ENCODE measurements around the gene CMSS1. TPM values are rescaled to one million over a fixed set of nuclear protein-coding genes. Genes with fewer than 3 reads are reported as not detected.

CMSS1 gene
- polyA plus RNA-seq, 1 of the 3 experiments (the other 2 are of a cell fraction): 9.1 TPM

- Histone ChIP-seq H4K20me1 (ENCODE audit: insufficient read depth) (no peaks in the 10 kb centered on the region), H3K36me3 (replicated peaks in 1 of 2; ENCODE audit: control insufficient read depth in 1 of 2, insufficient read depth in 2 of 2, low read length in 1 of 2) (no peaks in the 10 kb centered on the region), H3K9me3 (no peaks in the 10 kb centered on the region), H3K9ac (no peak overlapping the region), H2AFZ (ENCODE audit: low read depth) (no peak overlapping the region), H3K4me2 (no peak overlapping the region), H3K27me3 (ENCODE audit: insufficient read depth) (no peaks in the 10 kb centered on the region), H3K79me2 (ENCODE audit: insufficient read depth) (peaks cover 22% of the 10 kb centered on the region; the same call in 1 of the 2 replicates), H3K9me2 (no peaks in the 10 kb centered on the region), H3K4me3 (ENCODE audit: low read depth in 2 of 2, low read length in 1 of 2) (no peak overlapping the region), H3F3A (replicated peaks; ENCODE audit: insufficient read depth) (no peaks in the 10 kb centered on the region), H3K4me1 (ENCODE audit: control insufficient read depth in 1 of 2, insufficient read depth in 2 of 2, low read depth in 1 of 2, low read length in 1 of 2) (peaks cover 3% of the 10 kb centered on the region in 2 experiments; a peak in 3 of 4 replicates), H3K27ac (ENCODE audit: low read depth in 2 of 2, low read length in 1 of 2) (no peak overlapping the region)
- POLR2A ChIA-PET: no interaction called here
- TF ChIP-seq MEF2A (IDR thresholded peaks at IDR 0.05; ENCODE audit: borderline replicate concordance, low read depth) (no peak), YY1 (IDR thresholded peaks at IDR 0.05; ENCODE audit: low read depth) (no peak), ELF1 (IDR thresholded peaks at IDR 0.05) (no peak), FOXJ3 (CRISPR knock-in tag; IDR thresholded peaks at IDR 0.05) (no peak), RXRA (IDR thresholded peaks at IDR 0.05; ENCODE audit: borderline replicate concordance, low read depth) (no peak), TCF12 (IDR thresholded peaks at IDR 0.05) (no peak), FOXM1 (IDR thresholded peaks at IDR 0.05; ENCODE audit: low read depth) (no peak), TEAD4 (IDR thresholded peaks at IDR 0.05; ENCODE audit: borderline replicate concordance, insufficient read depth) (no peak), ZBTB33 (IDR thresholded peaks at IDR 0.05; ENCODE audit: borderline replicate concordance, low read depth) (no peak), IRF3 (IDR thresholded peaks at IDR 0.05; ENCODE audit: low read depth, low read length) (no peak), EZH2phosphoT487 (IDR thresholded peaks at IDR 0.05; ENCODE audit: borderline replicate concordance, low read depth) (no peak), CTCF (IDR thresholded peaks at IDR 0.05) (no peak), EP300 (IDR thresholded peaks at IDR 0.05; ENCODE audit: borderline replicate concordance in 1 of 2, low read depth in 1 of 2, low read length in 1 of 2) (no peak)
- DNase-seq: no peak
- CTCF ChIA-PET: interaction anchor here (0.6 to 8.8 kb wide), 2 partner anchors 230 to 417 kb away, joined by 3 to 132 read pairs; no protein-coding TSS in a partner anchor
Observed at GRCh38 chr3:99838755-99839154, 21.1 kb downstream of the CMSS1 start.

GRCh38 chr3:99839613-99840012 is 22.0 kb downstream of the CMSS1 start:
- CTCF ChIA-PET: interaction anchor here (0.7 to 8.8 kb wide), 3 partner anchors 9 to 416 kb away, joined by 3 to 132 read pairs (median 6); no protein-coding TSS in a partner anchor

More at GRCh38 chr3:99839613-99840012, 22.0 kb downstream of the CMSS1 start:
- 78% methylated on average over 1 of the region's 1 CpG for WGBS (ENCODE audit: low lambda C conversion rate)
- no peaks in the 10 kb centered on the region for H3K36me3 ChIP-seq (replicated peaks in 1 of 2; ENCODE audit: control insufficient read depth in 1 of 2, insufficient read depth in 2 of 2, low read length in 1 of 2)
- no peaks in the 10 kb centered on the region for H4K20me1 ChIP-seq (ENCODE audit: insufficient read depth)
- no peak for TF ChIP-seq MAX (IDR thresholded peaks at IDR 0.05; ENCODE audit: low read depth)
- TF ChIP-seq YY1 (IDR thresholded peaks at IDR 0.05; ENCODE audit: low read depth): no peak
- no peak for TF ChIP-seq MXI1 (IDR thresholded peaks at IDR 0.05; ENCODE audit: low read depth, low read length)
- TF ChIP-seq PBX3 (IDR thresholded peaks at IDR 0.05): no peak
- no peaks in the 10 kb centered on the region for H3K9me2 ChIP-seq
- H3K4me1 ChIP-seq (ENCODE audit: control insufficient read depth in 1 of 2, insufficient read depth in 2 of 2, low read depth in 1 of 2, low read length in 1 of 2): peaks cover 4 to 7% of the 10 kb centered on the region in 2 experiments; a peak in 2 of 4 replicates
- H3K27ac ChIP-seq (ENCODE audit: low read depth in 2 of 2, low read length in 1 of 2): no peak overlapping the region
- H3K4me2 ChIP-seq: no peak overlapping the region
- H3K4me3 ChIP-seq (ENCODE audit: low read depth in 2 of 2, low read length in 1 of 2): no peak overlapping the region
- H3F3A ChIP-seq (replicated peaks; ENCODE audit: insufficient read depth): no peaks in the 10 kb centered on the region
- no peak for DNase-seq
- H3K79me2 ChIP-seq (ENCODE audit: insufficient read depth): peaks cover 18% of the 10 kb centered on the region; the same call in 1 of the 2 replicates
- no peak overlapping the region for H2AFZ ChIP-seq (ENCODE audit: low read depth)
- H3K27me3 ChIP-seq (ENCODE audit: insufficient read depth): no peaks in the 10 kb centered on the region
- H3K9me3 ChIP-seq: no peaks in the 10 kb centered on the region
- no peak overlapping the region for H3K9ac ChIP-seq
- POLR2A ChIA-PET: no interaction called here

Measured in SK-N-SH (cell line).